ENCODE data around the gene ATG9B.

ATG9B gene

DNA sequence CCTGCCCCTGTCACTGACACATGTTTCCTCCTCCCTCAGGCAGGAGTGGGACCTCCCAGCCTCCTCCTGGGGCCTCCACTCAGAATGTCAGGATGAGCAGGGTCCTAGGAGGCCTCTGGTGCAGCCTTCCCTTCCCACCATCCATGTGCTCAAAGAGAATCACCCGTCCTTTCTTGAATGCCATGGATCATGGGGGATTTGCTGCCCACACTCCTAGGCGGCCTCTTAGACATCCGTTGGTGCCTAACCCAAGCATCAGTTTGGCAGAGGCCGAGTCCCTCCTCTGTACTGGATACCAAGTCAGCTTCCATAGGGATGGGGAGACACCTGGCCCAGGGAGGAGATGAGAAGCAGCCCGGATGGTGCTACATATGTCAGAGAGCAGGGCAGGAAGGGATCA, 26.5 kb downstream of the ATG9B start:
- no peak for FAIRE-seq

DNA sequence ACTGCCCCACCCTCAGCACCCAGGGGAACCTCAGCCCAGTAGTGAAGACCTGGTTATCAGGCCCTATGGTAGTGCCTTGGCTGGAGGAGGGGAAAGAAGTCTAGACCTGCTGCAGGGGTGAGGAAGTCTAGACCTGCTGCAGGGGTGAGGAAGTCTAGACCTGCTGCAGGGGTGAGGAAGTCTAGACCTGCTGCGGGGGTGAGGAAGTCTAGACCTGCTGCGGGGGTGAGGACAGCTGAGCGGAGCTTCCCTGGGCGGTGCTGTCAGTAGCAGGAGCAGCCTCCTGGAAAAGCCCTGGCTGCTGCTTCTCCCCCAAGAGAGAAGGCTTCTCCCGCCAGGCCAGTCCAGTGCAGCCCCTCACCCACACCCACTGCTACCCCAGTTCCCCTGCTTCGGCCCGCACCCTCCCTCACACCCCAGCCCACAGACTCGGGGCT, 27.2 kb downstream of the ATG9B start:
- FAIRE-seq = no peak

DNA sequence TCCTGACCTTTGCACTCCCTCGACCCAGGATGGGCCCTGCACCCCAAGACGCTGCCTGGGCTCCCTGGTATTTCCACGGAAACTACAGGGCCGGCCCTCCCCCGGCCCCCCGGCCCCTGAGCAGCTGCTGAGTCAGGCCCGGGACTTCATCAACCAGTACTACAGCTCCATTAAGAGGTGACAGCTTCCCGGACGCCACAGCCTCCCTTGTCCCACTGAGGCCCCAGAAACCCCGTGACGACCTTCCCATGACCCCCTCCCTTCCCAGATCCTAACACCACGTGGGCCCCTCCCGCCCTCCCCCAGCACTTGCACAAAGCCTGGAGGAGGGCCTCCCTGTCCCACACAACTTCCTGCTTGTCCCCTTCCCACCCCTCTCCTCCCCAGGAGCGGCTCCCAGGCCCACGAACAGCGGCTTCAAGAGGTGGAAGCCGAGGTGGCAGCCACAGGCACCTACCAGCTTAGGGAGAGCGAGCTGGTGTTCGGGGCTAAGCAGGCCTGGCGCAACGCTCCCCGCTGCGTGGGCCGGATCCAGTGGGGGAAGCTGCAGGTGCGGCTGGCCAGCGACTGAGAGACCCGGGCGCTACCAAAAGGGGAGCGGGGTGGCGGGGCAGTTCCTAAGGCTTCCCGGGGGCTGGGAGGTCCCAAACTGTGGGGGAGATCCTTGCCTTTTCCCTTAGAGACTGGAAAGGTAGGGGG, 27.8 kb downstream of the ATG9B start:
- no peak for FAIRE-seq

DNA sequence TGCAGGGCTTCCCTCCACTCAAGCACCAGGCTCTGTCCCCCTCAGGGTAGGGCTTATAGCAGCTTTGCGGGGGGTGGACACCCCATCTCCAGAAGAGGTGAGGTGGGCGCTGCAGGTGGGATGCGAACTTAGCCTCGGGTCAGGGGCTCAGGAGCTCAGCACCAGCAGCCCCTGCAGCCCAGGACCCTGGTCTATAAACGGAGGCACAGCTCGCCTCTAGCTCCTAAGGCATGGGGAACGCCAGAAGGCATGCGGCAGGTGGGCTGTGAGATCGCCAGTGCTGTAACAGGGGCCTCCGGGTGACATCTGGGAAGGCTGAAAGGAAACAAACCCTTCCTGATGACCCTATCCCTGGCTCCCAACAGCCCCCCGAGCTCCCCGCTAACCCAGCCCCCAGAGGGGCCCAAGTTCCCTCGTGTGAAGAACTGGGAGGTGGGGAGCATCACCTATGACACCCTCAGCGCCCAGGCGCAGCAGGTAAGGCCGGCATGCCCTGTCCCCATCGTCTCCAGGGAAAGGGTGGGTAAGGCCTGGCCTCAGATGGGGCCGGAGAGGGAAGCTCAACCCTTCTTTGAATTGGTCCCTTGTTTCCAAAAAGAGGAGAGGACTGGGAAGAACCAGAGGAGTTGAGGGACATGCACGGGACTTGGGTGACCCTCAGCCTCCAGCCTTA, 29.3 kb downstream of the ATG9B start:
- no peak for FAIRE-seq

DNA sequence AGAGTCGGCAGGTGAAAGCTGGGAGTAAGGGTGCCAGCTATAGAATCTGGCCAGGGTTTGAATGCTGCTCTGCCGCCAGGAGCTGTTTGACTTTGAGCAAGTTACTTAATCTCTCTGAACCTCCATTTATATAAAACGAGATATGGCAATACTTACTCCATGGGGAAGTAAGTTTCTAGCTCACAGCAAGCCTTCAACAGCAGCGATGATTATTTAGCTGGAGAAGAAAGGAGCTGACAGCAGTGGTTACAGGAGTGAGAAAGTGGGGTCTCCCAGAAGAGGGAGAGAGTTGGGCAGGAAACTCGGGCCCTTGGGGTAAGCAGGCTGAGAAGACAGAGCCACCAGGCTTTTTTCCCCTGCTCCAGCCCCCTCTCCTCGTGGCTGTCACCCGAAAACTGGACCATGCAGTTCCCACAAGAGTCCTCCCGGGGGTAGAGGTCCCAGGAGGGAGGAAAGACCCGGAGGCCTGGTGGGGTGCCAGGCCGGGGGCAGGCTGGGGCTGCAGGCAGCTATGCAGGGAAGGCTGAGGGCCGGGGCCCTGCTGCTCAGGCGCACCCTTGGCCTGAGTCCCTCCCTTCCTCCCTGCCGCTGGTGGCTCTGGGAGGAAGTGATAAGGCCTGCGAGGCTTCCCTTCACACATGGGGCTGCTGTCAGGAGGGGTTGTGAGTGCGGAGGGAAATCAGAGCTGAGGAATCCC, 30.0 kb downstream of the ATG9B start:
- FAIRE-seq = no peak

DNA sequence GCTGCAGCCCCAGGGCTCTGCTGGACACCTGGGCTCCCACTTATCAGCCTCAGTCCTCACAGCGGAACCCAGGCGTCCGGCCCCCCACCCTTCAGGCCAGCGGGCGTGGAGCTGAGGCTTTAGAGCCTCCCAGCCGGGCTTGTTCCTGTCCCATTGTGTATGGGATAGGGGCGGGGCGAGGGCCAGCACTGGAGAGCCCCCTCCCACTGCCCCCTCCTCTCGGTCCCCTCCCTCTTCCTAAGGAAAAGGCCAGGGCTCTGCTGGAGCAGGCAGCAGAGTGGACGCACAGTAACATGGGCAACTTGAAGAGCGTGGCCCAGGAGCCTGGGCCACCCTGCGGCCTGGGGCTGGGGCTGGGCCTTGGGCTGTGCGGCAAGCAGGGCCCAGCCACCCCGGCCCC, 30.8 kb downstream of the ATG9B start:
- FAIRE-seq = no peak

DNA sequence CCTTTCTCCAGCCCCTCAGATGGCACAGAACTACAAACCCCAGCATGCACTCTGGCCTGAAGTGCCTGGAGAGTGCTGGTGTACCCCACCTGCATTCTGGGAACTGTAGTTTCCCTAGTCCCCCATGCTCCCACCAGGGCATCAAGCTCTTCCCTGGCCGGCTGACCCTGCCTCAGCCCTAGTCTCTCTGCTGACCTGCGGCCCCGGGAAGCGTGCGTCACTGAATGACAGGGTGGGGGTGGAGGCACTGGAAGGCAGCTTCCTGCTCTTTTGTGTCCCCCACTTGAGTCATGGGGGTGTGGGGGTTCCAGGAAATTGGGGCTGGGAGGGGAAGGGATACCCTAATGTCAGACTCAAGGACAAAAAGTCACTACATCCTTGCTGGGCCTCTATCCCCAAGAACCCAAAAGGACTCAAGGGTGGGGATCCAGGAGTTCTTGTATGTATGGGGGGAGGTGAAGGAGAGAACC, 31.4 kb downstream of the ATG9B start:
- FAIRE-seq = no peak

DNA sequence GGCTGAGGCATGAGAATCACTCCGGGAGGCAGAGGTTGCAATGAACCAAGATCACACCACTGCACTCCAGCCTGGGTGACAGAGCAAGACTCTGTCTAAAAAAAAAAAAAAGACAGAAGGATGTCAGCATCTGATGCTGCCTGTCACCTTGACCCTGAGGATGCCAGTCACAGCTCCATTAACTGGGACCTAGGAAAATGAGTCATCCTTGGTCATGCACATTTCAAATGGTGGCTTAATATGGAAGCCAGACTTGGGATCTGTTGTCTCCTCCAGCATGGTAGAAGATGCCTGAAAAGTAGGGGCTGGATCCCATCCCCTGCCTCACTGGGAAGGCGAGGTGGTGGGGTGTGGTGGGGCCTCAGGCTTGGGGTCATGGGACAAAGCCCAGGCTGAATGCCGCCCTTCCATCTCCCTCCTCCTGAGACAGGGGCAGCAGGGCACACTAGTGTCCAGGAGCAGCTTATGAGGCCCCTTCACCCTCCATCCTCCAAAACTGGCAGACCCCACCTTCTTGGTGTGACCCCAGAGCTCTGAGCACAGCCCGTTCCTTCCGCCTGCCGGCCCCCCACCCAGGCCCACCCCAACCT, 32.1 kb downstream of the ATG9B start:
- FAIRE-seq = no peak

DNA sequence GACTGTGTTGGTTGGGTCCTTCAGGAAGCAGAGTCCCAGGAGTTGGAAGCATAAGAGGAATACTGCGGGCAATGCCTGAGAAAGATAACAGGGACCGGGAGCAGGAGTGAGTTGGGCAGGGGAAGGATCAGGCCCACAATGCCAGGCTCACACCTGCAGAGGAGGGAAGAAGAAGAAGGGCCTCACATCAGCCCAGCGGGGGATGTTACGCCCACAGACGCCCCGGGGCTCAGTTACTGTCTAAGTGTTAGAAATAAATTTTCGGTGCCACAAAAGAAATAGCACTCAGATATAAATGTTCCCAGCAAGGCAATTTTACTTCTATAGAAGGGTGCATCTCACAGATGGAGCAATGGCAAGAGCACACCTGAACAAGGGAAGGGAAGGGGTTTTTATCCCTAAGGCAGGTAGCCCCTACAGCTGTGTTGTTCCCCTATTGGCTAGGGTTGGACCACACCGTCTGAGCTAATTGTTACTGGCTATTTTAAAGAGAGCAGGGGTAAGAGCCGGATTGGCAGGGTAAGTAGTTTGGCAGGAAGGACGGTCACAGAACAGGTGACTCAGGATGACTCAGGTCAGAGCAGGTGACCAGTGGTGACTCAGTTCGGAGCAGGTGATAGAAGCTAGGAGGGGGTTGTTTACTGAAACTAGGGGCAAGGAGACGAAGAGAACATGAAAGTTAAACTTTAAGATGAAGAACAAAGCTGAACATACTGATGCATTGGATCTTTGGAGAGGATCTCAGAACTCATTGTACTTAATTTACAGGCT, 33.7 kb downstream of the ATG9B start, which contains the start of gene NOS3:
NOS3 (plus strand) TSS at position 602 of the 771 bp plus-strand sequence. CDS start 2,787 bp downstream, outside the sequence.
- FAIRE-seq = no peak

DNA sequence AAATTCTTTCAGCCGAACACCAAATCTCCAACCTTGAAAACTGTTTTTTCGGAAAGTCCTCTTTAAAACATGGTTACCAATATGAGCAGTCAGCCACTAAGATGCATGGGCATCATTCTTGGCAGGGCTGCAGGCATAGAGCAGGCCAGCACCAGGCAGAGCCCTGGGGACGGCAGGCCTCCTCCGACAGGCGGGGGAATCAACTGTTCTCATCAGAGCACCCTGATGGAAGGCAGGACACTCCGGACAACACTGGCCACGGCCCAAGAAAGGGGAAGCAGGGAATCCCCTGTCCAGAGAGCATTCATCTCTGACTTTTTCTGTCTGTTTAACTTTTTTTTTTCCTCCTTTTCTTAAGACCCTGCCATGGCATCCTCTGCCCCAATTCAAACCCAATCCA, 34.8 kb downstream of the ATG9B start:
- no peak for FAIRE-seq

DNA sequence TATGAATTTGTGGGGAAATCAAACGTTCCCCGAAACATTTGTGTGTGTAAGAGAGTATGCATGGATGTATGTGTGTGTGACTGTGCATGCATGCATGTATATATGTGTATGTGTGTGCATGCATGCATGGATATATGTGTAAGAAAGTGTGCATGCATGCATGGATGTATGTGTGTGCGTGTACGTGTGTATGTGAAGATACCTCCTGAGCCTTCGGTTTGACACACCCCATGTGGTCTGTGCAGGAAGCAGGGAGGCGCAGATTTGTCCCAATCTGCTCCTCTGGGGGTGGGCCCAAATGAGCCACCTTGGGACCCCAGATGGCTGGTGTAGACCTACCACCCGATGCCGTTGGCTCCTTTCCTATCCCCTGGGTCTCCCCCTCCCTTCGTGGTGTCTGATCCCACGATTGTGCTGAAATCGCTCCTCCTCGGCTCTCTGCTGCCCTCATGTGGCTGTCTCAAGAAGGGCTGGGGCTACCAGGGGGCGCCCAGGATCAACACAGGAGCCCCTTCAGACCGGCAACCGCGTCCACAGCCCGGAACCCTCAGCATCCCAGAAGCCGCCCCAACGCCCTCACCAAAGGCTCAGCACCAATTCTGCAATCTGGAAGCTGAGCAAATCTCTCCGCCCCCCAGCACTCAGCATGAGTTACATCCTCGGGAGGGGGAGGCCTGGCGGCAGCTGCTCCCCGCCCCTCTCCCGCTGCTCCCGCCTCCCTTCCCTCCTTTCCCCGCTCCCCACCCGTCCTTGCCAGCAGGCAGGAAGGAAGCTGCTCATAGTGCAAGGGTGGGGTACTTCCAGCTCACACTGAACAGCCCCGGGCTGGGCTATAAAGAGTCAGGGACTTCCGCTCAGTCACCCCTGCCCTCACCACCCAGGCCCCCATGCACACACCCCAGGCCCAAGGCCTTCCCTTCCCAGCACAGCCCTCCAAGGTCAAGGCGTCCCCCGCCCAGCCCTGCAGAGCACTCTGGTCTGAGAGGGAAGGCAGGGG, 35.8 kb downstream of the ATG9B start:
- FAIRE-seq = no peak

DNA sequence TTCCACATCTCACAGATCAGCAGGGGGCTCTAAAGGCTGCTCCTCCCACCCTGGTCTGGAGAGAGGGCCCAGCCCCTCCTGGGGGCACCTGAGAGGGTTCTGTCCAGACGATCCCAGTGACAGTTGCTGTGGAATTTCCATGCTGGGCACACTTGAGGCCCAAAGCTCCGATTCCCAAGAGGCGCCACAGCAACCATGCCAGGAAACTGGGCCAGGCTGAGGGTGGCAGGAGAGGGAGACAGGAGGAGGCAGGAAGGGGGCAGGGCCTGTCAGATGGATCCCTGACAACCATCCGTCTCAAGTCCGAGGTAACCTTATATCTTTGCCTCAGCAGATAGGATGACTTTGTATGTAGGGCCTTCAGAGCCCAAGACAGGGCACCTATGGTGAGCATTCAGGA, 37.7 kb downstream of the ATG9B start:
- no peak for FAIRE-seq

DNA sequence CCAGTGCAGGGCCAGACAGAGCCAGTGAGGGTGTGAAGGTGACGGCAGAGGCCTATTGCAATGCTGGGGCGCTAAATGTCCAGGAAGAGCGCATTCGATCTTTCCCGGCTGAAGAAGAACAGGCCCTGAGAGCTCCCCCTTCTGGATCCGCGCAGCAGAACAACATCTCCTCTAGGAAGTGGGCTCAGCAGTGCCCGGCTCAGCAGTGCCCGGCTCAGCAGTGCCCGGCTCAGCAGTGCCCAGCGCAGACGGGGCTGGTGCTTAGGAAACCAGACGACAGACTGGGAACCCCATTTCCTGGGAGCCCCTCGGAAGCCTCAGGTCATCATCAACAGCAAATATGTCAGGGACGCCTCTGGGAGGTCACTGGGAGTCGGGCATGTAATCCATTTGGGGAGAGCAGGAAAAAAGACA, 38.2 kb downstream of the ATG9B start:
- no peak for FAIRE-seq

DNA sequence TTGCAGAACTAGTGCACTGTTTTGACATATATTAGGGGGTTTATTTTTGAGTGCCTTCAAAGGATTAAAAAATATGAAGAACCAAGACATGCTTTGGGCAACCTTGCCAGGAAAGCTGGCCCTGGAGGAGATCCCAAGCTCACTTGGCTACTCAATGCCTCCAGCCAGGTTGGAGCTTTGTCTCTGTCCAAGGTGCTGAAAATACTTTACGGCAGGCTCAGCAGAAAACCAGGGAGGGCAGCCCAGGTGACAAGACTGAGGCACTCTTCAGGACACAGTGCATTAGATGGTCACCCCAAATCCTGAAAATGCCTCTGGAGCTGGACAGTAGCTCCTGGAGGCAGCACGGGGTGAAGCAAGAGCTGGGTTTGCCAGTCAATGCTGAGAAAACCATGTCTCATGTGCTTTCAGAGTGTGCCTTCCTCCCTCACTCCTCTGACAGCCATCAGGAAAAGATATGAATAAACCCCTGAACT, 40.4 kb downstream of the ATG9B start:
- FAIRE-seq = no peak

DNA sequence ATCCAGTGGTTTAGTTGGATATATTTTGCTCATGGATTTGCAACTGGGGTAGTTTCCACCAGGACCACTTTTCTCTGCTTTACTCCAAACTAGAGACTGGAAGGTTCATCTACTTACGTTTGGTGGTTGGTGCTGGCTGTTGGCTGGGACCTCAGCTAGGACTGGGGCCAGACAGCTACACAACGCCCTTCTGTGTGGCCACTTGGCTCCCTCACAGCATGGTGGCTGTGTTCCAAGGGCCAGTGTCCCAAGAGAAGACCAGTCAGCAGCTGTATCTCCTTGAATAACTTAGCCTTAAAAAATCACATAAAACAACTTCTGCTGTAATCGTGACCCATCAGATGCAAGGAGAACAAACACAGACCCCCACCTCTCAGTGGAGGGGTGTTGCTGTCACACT, 41.9 kb downstream of the ATG9B start:
- no peak for FAIRE-seq

DNA sequence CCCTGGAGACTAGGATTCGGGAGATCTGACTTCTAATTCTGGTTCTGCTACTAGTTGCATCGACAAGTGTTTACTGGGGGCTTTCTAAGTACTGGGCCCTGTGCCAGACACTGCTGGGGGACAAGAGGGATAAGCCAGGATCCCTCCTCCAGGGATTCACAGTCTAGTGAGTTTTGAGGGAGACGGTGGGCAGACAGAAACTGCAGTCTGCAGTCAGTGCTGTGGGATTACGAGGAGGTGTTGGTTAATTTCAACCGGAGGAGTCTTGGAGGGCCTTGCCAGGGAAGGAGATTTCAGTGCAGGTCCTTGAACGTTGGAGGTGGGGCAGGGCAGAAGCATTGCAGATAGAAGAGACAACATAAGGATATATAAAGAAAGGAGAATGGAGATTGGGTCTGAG, 42.6 kb downstream of the ATG9B start:
- FAIRE-seq = no peak

DNA sequence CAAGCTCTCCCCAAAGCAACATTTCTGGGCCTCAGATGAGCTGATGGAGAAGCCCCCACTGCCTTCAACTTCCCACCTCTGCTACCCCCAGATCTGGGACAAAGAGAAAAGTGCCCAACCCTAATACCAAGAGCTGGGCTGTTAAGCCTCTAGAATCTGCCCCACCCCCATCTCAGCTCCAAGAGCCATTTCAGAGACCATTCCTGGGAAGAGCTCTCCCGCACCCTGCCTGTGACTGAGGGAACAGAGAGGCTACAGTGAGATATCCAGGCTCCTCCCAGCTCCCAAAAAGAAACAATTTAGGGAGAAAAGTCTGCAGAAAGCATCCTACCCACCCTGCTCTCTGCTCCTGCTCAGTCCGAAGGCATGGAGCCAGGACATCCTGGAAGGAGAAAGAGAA, 43.6 kb downstream of the ATG9B start:
- FAIRE-seq = no peak

DNA sequence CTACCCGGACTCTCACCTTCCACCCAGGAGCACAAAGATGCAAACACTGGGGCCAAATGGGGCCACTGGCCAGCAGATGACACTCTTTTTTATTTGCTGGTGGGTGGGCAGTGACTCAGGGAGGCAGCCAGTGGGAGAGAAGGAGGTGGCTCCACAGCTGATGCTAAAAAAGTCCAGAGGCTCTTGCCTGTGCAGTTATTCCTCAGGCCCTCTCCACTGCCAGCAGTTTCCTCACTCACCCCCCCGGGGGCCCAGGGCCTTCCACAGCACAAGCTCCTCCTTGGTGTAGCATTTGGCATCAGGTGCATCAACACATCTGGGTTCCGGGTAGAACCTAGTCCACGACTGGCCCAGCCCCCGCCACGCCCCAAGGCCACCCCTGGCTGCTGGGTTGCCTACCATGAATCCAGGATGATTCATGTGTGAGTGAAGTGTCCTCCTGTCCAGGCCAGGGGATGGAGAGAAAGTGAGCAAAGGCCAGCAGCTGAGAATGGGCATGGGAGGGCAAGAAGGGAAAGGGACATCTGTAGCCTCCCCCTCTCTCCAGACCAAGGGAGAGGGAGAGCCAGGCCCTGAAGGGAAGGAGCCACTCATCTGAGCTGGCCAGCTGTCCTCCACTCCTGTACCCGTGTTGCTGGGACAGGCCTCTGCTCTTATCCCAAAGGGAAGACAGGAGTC, 44.4 kb downstream of the ATG9B start:
- no peak for FAIRE-seq

DNA sequence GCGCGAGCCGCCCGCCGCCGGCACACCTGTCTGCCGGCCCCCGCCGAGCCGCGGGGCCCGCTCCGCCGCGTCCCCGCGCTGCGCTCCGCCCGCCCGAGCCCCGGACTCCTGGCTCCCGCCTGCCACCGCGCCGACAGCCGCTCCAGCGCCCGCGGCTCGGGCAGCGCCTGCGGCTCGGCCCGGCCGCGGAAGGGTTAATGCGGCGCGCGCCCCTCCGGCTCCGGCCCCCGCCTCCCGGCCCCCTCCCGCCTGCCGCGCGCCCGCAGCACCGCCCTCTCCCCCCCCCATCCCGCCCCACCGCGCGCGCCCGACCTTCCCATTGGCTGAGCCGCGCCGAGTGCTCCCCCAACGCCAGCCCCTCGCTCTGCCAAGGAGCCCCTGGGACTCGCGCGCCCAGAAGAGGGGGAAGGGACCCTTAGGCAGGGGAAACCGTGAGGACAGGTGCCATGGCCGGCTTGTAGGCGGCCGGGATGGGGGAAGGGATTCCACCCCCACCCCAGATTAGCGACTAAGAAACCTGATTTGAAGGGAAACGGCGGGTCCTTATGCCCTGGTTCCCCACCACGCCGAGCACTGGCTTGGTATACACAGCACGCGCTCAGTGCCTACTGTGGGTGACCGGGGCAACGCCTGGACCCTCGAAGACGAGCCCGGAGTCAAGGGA, 46.0 kb downstream of the ATG9B start, which contains the start of gene KCNH2:
KCNH2 (minus strand) TSS at position 196 of the 664 bp plus-strand sequence. CDS start 408 bp downstream, outside the sequence.
- no peak for FAIRE-seq
